Karpas-422 (cell line): ENCODE measurements around the gene ANKRD13B. TPM values are rescaled to one million over a fixed set of nuclear protein-coding genes. Genes with fewer than 3 reads are reported as not detected.

Experiments
- DNase-seq: peaks from one replicate; pipeline ENCODE4 v3.0.0-alpha.2; 2015
- H2AFZ ChIP-seq: fragments of 200-600 bp; sonication (generic); 2 replicates; pipeline ENCODE4 v1.6.1; 2014; ENCODE audit warnings: antibody characterized with exemption, low read length, mixed read lengths
- H3K27ac ChIP-seq: fragments of 200-600 bp; sonication (generic); 2 replicates; pipeline ENCODE4 v1.5.1; 2014; ENCODE audit warnings: mild to moderate bottlenecking, low read length, moderate library complexity
- H3K27me3 ChIP-seq: fragments of 200-600 bp; sonication (generic); 2 replicates; pipeline ENCODE4 v1.6.1; 2014; ENCODE audit warnings: low read length, mixed read lengths
- H3K36me3 ChIP-seq: fragments of 200-600 bp; sonication (generic); 2 replicates; pipeline ENCODE4 v1.6.1; 2014; ENCODE audit warnings: low read length, mixed read lengths; ENCODE audit not compliant: insufficient read depth
- H3K4me1 ChIP-seq: fragments of 200-600 bp; sonication (generic); 2 replicates; pipeline ENCODE4 v1.6.1; 2014; ENCODE audit warnings: mild to moderate bottlenecking, low read length, mixed read lengths
- H3K4me2 ChIP-seq: fragments of 200-600 bp; sonication (generic); 2 replicates; pipeline ENCODE4 v1.6.1; 2014; ENCODE audit warnings: low read length, low read depth, mild to moderate bottlenecking; ENCODE audit not compliant: poor library complexity, severe bottlenecking
- H3K4me3 ChIP-seq: fragments of 200-600 bp; sonication (generic); 2 replicates; pipeline ENCODE4 v1.5.1; 2014; ENCODE audit warnings: mild to moderate bottlenecking, antibody characterized with exemption, low read length, mixed read lengths
- H3K79me2 ChIP-seq: fragments of 200-600 bp; sonication (generic); 2 replicates; pipeline ENCODE4 v1.6.1; 2014; ENCODE audit warnings: mild to moderate bottlenecking, low read length, mixed read lengths
- H3K9ac ChIP-seq: fragments of 200-600 bp; sonication (generic); 2 replicates; pipeline ENCODE4 v1.6.0; 2014; ENCODE audit warnings: low read length
- H3K9me2 ChIP-seq: fragments of 200-600 bp; sonication (generic), shearing (Covaris generic); replicated peaks from 2 replicates; pipeline ENCODE4 v1.6.0; 2014; ENCODE audit warnings: mild to moderate bottlenecking, low read length, moderate library complexity; ENCODE audit not compliant: insufficient read depth
- H3K9me3 ChIP-seq: fragments of 300-700, 200-600 bp; sonication (generic); 2 replicates; pipeline ENCODE4 v1.6.1; 2014; ENCODE audit warnings: low read length, mixed read lengths
- H4K20me1 ChIP-seq: fragments of 200-600 bp; sonication (generic); 2 replicates; pipeline ENCODE4 v1.6.1; 2014; ENCODE audit warnings: mild to moderate bottlenecking, antibody characterized with exemption, low read length, low read depth; ENCODE audit not compliant: insufficient read depth
- total RNA-seq: library from RNA; depleted of rRNA; stranded (reverse); fragments of >200 nt; shearing (Covaris generic); gene quantifications from 2 replicates; pipeline ENCODE4 v1.2.3, GENCODE V29; 2014; ENCODE audit warnings: low replicate concordance

Gene ANKRD13B
- total RNA-seq, 1 experiment from 2014 or later: 3.5 TPM

DNA sequence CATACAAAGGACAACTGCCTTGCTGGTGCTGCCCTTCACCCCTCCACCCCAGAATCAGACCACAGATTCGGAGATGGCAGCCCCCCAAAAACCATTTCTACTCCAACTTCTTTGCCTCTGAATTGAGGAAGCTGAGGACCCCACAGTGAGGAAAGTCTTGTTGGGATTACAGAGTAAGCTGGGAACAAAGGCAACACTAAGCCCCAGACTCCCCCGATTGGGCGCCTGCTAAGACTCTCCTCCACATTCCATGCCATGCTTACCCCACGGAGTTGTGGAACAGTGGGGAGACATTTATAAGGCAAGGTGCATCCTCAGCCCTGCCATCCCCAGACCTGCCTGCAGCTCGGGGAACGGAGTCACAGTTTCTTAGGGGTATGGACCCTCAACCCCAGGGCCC is 5.3 kb upstream of the ANKRD13B start:
- H3K79me2 ChIP-seq: peaks cover 64% of the 10 kb centered on the region
- H3K9me2 ChIP-seq: no peaks in the 10 kb centered on the region
- peak overlapping the region; percentile 95 for H3K9ac ChIP-seq
- no peak for DNase-seq
- peak overlapping the region; percentile 99 for H3K4me3 ChIP-seq
- no peaks in the 10 kb centered on the region for H3K27me3 ChIP-seq
- peaks cover 11% of the 10 kb centered on the region; the same call in 1 of the 2 replicates for H4K20me1 ChIP-seq
- H3K4me2 ChIP-seq: peak overlapping the region; percentile 88
- H3K27ac ChIP-seq: no peak overlapping the region; the same call in 1 of the 2 replicates
- peaks cover 65% of the 10 kb centered on the region for H3K4me1 ChIP-seq
- H3K36me3 ChIP-seq: peaks cover 18% of the 10 kb centered on the region
- H2AFZ ChIP-seq: no peak overlapping the region
- no peaks in the 10 kb centered on the region; the same call in 1 of the 2 replicates for H3K9me3 ChIP-seq

DNA sequence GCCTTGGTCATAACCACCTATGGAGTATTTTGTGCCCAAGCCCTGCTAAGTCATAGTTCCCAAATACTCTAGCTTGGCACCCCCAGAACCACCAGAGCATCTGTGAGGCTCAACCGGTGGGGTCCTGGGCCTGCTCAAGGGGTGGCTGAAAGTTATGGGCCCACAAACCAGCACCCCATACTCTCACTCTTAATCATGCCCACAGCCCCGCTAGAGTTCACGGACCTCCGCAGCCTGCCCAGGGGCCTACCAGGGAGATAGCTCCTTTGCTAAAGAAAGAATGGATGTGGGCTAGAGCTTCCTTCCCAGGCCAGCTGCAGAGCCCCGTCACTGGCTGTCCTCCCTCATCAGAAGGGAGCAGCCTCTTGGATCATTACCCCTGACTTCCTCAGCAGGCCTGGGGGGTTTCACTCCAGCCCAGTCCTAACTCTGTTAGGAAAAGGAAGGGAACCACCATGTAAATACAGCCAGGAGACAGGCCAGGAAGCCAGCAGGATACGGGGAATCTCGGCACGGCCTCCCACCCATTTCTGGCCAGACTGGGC is 4.8 kb upstream of the ANKRD13B start:
- Histone ChIP-seq H3K9me2 (no peaks in the 10 kb centered on the region), H4K20me1 (peaks cover 11% of the 10 kb centered on the region; the same call in 1 of the 2 replicates), H3K27me3 (no peaks in the 10 kb centered on the region), H3K27ac (peak overlapping the region; percentile 27; the same call in 1 of the 2 replicates), H3K9ac (peak overlapping the region; percentile 95), H2AFZ (no peak overlapping the region), H3K36me3 (peaks cover 15% of the 10 kb centered on the region), H3K4me1 (peaks cover 68% of the 10 kb centered on the region), H3K79me2 (peaks cover 59% of the 10 kb centered on the region), H3K9me3 (no peaks in the 10 kb centered on the region; the same call in 1 of the 2 replicates), H3K4me2 (peak overlapping the region; percentile 88), H3K4me3 (peak overlapping the region; percentile 99)
- peak; percentile 56 for DNase-seq

DNA sequence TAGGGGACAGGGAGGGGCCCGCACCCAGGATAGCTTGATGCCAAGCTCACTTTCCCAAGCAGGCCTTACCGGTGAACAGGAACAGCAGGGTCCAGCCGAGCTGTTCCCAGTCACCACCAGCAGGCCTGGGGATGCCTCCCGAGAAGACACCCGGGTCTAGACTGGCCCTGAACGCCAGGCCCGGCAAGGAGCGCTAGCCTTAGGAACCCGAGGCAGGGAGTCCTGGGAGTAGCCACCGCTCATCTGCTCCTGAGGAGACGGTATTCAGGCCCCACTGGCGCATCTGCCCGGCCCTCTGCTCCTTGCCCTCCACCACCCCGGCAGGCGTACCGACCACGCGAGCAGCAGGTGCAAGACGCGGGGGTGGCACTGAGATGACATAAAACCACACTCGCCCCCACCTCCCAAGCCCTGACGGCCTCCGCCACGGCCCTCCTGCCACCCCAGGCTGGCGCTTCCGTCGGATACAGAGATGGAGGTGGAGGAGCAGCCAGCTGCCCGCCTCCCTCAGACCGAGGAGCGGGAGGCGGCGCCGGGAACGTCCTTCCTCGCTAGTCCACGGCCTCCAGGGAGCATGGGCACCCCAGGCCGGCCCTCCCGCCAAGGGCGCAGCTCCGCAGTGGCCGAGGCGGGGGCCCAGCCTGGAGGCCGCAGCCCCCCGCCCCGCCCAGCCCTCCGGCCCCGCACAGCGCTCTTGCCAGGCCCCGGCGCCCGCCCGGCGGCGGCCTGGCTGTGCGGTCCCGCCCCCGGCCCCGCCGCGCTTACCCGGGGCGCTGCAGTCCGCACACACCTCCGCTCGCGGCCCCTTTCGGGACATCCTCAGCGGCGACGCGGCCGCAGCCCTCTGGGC is 4.1 kb upstream of the ANKRD13B start:
- peak overlapping the region; percentile 27; the same call in 1 of the 2 replicates for H3K27ac ChIP-seq
- no peaks in the 10 kb centered on the region for H3K27me3 ChIP-seq
- H3K9me2 ChIP-seq: no peaks in the 10 kb centered on the region
- H3K9me3 ChIP-seq: no peaks in the 10 kb centered on the region; the same call in 1 of the 2 replicates
- peaks cover 71% of the 10 kb centered on the region for H3K4me1 ChIP-seq
- H3K36me3 ChIP-seq: peaks cover 8% of the 10 kb centered on the region
- peak overlapping the region; percentile 95 for H3K9ac ChIP-seq
- peak; percentile 73 for DNase-seq
- H3K4me3 ChIP-seq: peak overlapping the region; percentile 99
- H2AFZ ChIP-seq: no peak overlapping the region
- peak overlapping the region; percentile 88 for H3K4me2 ChIP-seq
- H4K20me1 ChIP-seq: peaks cover 11% of the 10 kb centered on the region; the same call in 1 of the 2 replicates
- H3K79me2 ChIP-seq: peaks cover 52% of the 10 kb centered on the region

DNA sequence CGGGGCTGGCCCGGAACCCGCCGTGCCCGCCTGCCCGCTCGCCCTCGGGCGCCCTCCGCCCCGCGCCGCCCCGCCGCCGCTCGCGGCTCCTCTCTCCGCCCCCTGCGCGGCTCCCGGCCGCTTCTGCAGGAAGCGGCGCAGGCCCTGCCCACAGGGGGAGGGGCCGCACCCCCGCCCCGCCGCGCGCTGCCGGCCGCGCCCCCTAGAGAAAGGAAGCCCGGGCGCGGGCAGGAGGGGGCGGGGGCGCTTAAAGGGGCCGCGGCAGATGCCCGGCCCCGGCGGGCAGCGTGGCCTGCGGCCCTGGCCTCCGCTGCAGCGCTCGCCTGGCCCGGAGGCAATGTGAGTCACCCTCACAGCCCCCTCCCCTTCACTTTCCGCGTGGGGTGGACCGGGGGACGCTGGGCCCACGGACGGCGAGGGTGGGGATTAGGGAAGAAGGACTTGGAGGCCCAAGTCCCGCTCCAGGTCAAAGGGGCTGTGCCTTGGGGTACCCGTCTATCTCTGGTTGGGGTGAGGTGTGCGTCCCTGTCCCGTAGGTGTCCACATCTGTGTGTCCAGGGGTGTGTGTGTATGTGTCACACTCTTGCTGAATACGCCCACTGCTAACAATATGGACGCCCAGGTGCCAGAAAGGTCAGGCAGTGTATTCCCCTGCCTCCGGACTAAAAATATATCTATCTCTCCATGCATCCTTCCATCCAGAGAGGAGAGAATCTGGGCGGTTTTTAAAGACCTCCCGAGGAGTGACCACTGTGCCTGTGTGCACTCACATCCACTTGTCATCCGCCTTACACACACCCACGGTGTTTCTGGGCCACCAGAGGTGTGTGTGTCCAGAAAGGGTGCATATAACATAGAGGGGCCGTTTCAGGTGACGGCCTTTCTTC is 3.2 kb upstream of the ANKRD13B start, which contains the start of gene GIT1:
Gene GIT1 (minus strand): TSS at position 125 of the 887 bp plus-strand sequence. CDS start 270 bp downstream, outside the sequence.
- peak; percentile 96 for DNase-seq

DNA sequence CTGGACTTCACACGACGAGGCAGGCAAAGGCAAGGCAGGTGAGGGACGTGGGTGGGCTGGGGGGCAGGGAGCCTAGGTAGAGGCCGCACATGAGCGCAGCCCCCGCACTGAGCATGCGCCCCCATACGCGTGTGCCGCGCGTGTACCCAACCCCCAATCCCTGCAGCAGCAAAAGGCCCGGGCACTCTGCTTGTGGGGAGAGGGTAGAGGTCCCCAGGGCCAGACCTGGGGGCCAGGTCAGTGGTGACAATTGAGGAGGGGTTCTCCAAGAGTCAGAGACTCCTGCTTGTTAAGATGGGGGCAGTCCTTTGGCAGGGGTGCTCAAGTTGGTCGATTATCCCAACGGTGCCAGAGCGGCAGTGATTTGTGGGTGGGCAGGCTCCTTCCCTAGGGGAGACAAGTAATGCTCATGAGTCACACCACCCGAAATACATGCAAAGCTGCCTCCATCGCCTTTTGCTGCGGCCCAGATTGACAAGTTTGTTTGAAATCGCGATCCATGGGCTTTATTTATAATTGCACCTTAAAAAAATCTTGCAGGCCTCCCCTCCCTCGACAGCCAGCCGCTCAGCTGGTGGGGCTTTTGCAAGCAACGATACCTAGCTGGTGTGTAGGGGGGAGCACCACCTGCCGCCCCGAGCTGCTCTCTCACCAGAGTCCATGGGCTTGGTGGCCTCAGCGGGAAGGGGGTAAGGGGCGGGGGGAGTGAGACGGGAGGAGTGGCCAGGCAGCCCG is 2.4 kb upstream of the ANKRD13B start:
- H3K27me3 ChIP-seq: no peaks in the 10 kb centered on the region
- peak overlapping the region; percentile 97 for H3K4me2 ChIP-seq
- peak overlapping the region; percentile 93 for H2AFZ ChIP-seq
- H3K27ac ChIP-seq: peak overlapping the region; percentile 89
- peaks cover 25% of the 10 kb centered on the region for H4K20me1 ChIP-seq
- H3K79me2 ChIP-seq: peaks cover 40% of the 10 kb centered on the region
- H3K9me3 ChIP-seq: no peaks in the 10 kb centered on the region
- H3K9me2 ChIP-seq: no peaks in the 10 kb centered on the region
- H3K4me3 ChIP-seq: peak overlapping the region; percentile 94
- no peaks in the 10 kb centered on the region for H3K36me3 ChIP-seq
- H3K4me1 ChIP-seq: peaks cover 72% of the 10 kb centered on the region
- peak; percentile 93 for DNase-seq
- peak overlapping the region; percentile 97 for H3K9ac ChIP-seq

More for the DNA sequence above, 3.2 kb upstream of the ANKRD13B start, which contains the start of gene GIT1:
- no peaks in the 10 kb centered on the region for H3K9me3 ChIP-seq
- peak within 1 kb of the TSS; percentile 89 for H3K27ac ChIP-seq
- H3K27me3 ChIP-seq: no peaks in the 10 kb centered on the region
- H2AFZ ChIP-seq: peak within 1 kb of the TSS; percentile 38
- H3K4me2 ChIP-seq: peak within 1 kb of the TSS; percentile 97
- H3K9ac ChIP-seq: peak within 1 kb of the TSS; percentile 97
- peaks cover 78% of the 10 kb centered on the region for H3K4me1 ChIP-seq
- H3K36me3 ChIP-seq: no peaks in the 10 kb centered on the region
- H3K79me2 ChIP-seq: peaks cover 45% of the 10 kb centered on the region
- peak within 1 kb of the TSS; percentile 99 for H3K4me3 ChIP-seq
- H3K9me2 ChIP-seq: no peaks in the 10 kb centered on the region
- peaks cover 17% of the 10 kb centered on the region for H4K20me1 ChIP-seq

DNA sequence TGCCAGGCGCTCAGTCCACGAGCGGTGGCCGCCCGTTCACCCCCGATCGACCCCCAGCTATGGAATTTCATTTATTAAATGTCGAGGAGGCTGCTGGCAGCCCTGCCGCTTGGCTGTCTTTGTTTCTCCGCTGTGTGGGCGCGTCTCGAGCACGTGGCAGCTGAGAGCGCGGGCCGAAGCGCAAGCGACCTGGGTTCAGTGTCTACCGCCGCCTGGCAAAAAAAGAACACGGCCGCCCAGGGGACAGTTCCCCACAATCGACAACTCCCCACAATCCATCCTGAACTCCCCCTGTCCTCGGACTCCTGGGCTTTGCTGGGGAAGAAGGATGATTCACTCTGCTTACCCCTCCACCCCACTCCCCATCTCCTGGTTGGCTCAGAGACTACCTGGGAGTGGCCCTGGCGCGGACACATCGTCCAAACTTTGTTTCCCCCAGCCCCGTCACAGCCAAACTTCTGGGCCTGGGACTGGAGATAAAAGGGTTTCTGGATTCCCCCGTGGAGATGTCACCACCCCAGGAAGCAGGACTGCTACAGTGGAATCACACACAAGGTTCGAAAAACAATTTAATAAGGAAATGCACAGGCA is 1.7 kb upstream of the ANKRD13B start:
- H3K36me3 ChIP-seq: no peaks in the 10 kb centered on the region
- H3K9ac ChIP-seq: peak overlapping the region; percentile 97
- H3K79me2 ChIP-seq: peaks cover 33% of the 10 kb centered on the region
- H3K9me3 ChIP-seq: no peaks in the 10 kb centered on the region
- peaks cover 66% of the 10 kb centered on the region for H3K4me1 ChIP-seq
- H2AFZ ChIP-seq: peak overlapping the region; percentile 93
- peak; percentile 87 for DNase-seq
- H3K4me3 ChIP-seq: peak overlapping the region; percentile 94
- peaks cover 32% of the 10 kb centered on the region for H4K20me1 ChIP-seq
- H3K27ac ChIP-seq: peak overlapping the region; percentile 89
- H3K27me3 ChIP-seq: no peaks in the 10 kb centered on the region
- no peaks in the 10 kb centered on the region for H3K9me2 ChIP-seq
- peak overlapping the region; percentile 97 for H3K4me2 ChIP-seq
